ENCODE data around the gene IMMP2L.

The IMMP2L gene

GRCh38 chr7:110766864-110767263 lies 795.4 kb downstream of the IMMP2L start:
- no peak for DNase-seq

- DNase-seq = no peak
Observed at GRCh38 chr7:110764852-110765251, 797.4 kb downstream of the IMMP2L start.

GRCh38 chr7:110762546-110763225 lies 799.6 kb downstream of the IMMP2L start:
- DNase-seq = no peak

- DNase-seq = no peak
Observed at GRCh38 chr7:110760341-110760740, 802.0 kb downstream of the IMMP2L start.

GRCh38 chr7:110759069-110759468 lies 803.2 kb downstream of the IMMP2L start:
- DNase-seq = no peak

GRCh38 chr7:110754649-110755048 lies 807.6 kb downstream of the IMMP2L start:
- DNase-seq = no peak

GRCh38 chr7:110750931-110751605 lies 811.2 kb downstream of the IMMP2L start:
- DNase-seq = no peak

- no peak for DNase-seq
Observed at GRCh38 chr7:110733221-110733620, 829.1 kb downstream of the IMMP2L start.

- DNase-seq = no peak
Observed at GRCh38 chr7:110724811-110725210, 837.5 kb downstream of the IMMP2L start.

- no peak for DNase-seq
Observed at GRCh38 chr7:110721395-110721794, 840.9 kb downstream of the IMMP2L start.

- DNase-seq = no peak
Observed at GRCh38 chr7:110720626-110721025, 841.7 kb downstream of the IMMP2L start.

- DNase-seq = no peak
Observed at GRCh38 chr7:110719741-110720140, 842.6 kb downstream of the IMMP2L start.

GRCh38 chr7:110718503-110719205 lies 843.6 kb downstream of the IMMP2L start:
- no peak for DNase-seq

- no peak for DNase-seq
Observed at GRCh38 chr7:110704225-110704624, 858.1 kb downstream of the IMMP2L start.

- DNase-seq = no peak
Observed at GRCh38 chr7:110698576-110698975, 863.7 kb downstream of the IMMP2L start.

GRCh38 chr7:110693344-110693743 lies 868.9 kb downstream of the IMMP2L start:
- DNase-seq = no peak

- DNase-seq = no peak
Observed at GRCh38 chr7:110688908-110689307, 873.4 kb downstream of the IMMP2L start.

- no peak for DNase-seq
Observed at GRCh38 chr7:110685899-110686298, 876.4 kb downstream of the IMMP2L start.

- no peak for DNase-seq
Observed at GRCh38 chr7:110681941-110682340, 880.4 kb downstream of the IMMP2L start.

- no peak for DNase-seq
Observed at GRCh38 chr7:110677405-110677804, 884.9 kb downstream of the IMMP2L start.

GRCh38 chr7:110676785-110677184 lies 885.5 kb downstream of the IMMP2L start:
- no peak for DNase-seq

GRCh38 chr7:110675383-110676103 lies 886.7 kb downstream of the IMMP2L start:
- DNase-seq = no peak

- DNase-seq = no peak
Observed at GRCh38 chr7:110673148-110673547, 889.1 kb downstream of the IMMP2L start.
